ENCODE data around the gene RASAL2.

GRCh38 chr1:178092878-178093493, 918 bp upstream of the RASAL2 start:
- TF ChIP-seq CTCF (IDR thresholded peaks at IDR 0.05) (no peak), ZFX (IDR thresholded peaks at IDR 0.05; ENCODE audit: borderline replicate concordance) (no peak)

All from 22Rv1 (cell line).